ENCODE results near the gene SLC39A3.

DNA sequence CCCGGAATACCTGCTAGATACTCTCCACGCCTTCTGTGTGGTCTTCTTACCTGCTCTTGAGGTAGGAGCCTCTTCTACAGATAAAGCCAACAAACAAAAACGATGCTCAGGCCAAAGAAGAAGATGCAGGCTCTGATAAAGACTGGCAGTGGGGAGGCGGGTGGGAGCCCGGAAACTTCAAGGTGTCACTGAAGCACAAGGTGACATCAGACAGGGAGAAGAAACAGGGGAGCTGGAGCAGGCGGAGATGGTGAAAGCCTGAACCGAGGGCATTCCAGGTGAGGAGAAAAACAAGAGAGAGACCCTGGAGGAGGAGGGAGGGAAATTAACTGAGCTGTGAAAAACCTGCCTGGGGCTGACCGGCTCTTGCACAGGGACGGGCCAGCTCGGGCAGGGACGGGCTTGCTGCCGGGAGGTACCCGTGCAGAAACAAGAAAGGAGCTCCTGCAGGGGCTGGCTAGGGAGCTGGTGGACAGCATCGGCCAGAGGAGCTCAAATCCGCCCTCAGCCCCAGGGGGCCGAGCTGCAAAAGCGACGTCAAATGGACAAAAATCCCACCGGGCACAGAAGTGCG lies 56.3 kb downstream of the SLC39A3 start:
- TF ChIP-seq GATA2 (IDR thresholded peaks at IDR 0.05; ENCODE audit: low read depth, low read length) (no peak), GATA3 (IDR thresholded peaks at IDR 0.05; ENCODE audit: low read depth, low read length) (no peak)

Measured in SH-SY5Y (cell line).